ENCODE results near the gene CACNA2D4. TPM values are rescaled to one million over a fixed set of nuclear protein-coding genes. Genes with fewer than 3 reads are reported as not detected.

CACNA2D4 gene
- total RNA-seq, 1 donor from 2014 or later: 7.0 TPM

DNA sequence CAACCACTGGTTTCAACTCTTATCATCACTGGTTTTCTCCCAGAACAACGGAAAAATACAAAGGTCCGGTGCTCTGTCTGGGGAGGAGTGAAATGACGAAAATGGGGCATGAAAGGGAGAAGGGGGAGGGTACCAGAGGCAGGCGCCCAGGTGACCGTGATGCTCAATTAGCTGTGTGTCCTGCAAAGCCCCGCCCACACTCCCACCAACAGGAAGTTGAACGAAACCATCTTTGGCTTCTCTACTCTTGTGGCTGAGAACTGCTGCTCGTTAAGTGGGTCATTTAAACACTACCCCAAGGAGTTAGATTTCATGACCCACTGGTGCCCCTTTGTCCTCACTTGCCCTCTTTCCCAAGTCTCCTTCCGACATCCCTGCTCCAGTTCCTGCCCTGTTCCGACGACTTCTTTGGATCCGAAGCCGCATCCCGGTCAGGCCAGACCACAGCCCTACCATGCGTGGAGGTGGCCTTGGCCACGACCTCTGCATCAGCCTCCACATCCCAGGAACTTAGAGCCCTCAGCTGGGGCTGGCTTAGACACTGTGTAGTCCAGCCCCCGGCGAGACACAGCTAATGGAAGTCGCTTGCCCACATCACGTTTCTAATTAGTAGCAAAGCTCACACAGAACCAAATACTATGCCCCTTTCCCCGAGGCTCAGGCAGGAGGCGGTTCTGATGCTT is 109.5 kb downstream of the CACNA2D4 start:
- intact Hi-C loops (cut with DNase I): no loop called here
- ATAC-seq (no peak), DNase-seq (peak; percentile 44)
- Histone ChIP-seq H3K4me1 (peaks cover 11% of the 10 kb centered on the region), H3K4me3 (no peak overlapping the region), H3K36me3 (no peaks in the 10 kb centered on the region), H3K27me3 (ENCODE audit: low read depth) (no peaks in the 10 kb centered on the region), H3K27ac (no peak overlapping the region), H3K9me3 (no peaks in the 10 kb centered on the region)
- TF ChIP-seq, protein P1, sequence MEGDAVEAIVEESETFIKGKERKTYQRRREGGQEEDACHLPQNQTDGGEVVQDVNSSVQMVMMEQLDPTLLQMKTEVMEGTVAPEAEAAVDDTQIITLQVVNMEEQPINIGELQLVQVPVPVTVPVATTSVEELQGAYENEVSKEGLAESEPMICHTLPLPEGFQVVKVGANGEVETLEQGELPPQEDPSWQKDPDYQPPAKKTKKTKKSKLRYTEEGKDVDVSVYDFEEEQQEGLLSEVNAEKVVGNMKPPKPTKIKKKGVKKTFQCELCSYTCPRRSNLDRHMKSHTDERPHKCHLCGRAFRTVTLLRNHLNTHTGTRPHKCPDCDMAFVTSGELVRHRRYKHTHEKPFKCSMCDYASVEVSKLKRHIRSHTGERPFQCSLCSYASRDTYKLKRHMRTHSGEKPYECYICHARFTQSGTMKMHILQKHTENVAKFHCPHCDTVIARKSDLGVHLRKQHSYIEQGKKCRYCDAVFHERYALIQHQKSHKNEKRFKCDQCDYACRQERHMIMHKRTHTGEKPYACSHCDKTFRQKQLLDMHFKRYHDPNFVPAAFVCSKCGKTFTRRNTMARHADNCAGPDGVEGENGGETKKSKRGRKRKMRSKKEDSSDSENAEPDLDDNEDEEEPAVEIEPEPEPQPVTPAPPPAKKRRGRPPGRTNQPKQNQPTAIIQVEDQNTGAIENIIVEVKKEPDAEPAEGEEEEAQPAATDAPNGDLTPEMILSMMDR (IDR thresholded peaks at IDR 0.05): no peak

DNA sequence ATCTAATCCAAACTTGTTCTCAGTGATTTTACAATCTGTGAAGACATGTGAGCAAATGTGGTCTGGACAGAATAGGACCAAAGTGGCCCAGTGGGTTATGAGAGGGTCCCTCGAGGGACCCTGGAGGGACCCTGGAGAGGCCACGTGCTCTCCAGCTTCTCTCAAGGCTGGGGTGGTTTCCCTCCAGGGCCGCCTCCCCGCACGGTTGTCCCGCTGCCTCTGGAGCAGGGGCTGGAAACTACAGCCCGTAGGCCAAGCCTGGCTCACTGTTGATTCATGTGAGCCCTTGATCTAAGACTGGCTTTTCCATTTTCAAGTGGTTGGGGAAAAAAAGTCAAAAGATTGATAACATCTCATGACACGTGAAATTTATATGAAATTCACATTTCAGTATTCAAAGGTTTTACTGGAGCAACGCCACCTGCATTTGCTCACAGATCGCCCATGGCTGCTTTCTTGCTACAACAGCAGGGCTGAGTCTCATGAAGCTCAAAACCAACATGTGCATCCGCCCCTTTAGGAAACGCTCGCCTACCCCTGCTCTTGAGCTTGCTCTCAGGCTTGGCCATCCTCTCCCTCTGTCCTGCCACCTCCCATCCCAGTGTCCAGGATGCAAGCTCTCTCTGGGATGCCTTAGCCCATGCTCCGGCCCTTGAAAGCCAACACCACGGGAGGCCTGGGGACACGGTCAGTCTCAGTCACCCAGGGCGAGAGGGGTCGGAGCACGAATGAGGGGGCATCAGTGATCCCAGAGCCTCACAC is 110.2 kb downstream of the CACNA2D4 start:
- DNase-seq (peak; percentile 34), ATAC-seq (no peak)
- H3K27me3 ChIP-seq (ENCODE audit: low read depth): no peaks in the 10 kb centered on the region
- H3K4me1 ChIP-seq: peaks cover 6% of the 10 kb centered on the region
- no peak overlapping the region for H3K27ac ChIP-seq
- TF ChIP-seq, protein P1 (IDR thresholded peaks at IDR 0.05): no peak
- H3K36me3 ChIP-seq: no peaks in the 10 kb centered on the region
- intact Hi-C loops (cut with DNase I): no loop called here
- no peaks in the 10 kb centered on the region for H3K9me3 ChIP-seq
- no peak overlapping the region for H3K4me3 ChIP-seq

DNA sequence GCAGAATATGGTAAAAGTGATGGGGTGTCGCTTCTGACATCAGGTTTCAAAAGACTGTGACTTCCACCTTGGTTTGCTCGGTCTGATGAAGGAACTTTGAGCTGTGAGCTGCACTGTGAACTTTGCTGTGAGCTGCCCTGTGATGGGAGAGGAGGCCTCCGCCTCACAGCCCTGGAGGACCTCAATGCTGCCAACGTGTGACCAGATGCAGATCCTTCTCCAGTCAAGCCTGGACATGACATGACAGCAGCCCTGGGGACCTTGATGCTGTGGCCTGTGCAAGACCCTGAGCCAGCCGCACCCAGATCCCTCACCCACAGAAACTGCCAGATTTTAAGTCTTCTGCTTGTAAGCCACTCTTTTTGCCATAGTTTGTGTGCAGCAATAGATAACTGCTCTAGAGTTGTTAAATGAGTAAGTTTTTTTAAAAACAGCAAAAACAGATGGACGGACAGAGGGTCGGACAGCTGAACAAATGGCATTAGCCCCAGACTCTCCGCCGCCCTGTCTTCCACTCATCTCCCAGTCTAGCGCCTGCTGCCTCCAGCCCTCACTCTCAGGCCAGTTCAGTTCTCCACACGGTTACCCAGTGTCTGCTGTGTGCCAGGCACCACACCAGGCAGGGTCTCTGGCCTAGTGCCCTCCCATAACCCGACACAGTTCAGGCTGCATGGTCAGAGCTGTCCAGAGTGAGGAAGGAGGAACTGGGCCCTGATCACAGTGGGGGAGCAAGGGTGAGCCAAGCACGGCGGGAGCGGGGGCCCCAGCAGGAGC is 111.2 kb downstream of the CACNA2D4 start:
- TF ChIP-seq, protein P1 (IDR thresholded peaks at IDR 0.05): no peak
- peak; percentile 24 for DNase-seq
- H3K36me3 ChIP-seq: no peaks in the 10 kb centered on the region
- no peaks in the 10 kb centered on the region for H3K27me3 ChIP-seq (ENCODE audit: low read depth)
- H3K4me3 ChIP-seq: no peak overlapping the region
- H3K27ac ChIP-seq: no peak overlapping the region
- ATAC-seq: no peak
- intact Hi-C loops (cut with DNase I): no loop called here
- H3K9me3 ChIP-seq: no peaks in the 10 kb centered on the region
- H3K4me1 ChIP-seq: peaks cover 4% of the 10 kb centered on the region

DNA sequence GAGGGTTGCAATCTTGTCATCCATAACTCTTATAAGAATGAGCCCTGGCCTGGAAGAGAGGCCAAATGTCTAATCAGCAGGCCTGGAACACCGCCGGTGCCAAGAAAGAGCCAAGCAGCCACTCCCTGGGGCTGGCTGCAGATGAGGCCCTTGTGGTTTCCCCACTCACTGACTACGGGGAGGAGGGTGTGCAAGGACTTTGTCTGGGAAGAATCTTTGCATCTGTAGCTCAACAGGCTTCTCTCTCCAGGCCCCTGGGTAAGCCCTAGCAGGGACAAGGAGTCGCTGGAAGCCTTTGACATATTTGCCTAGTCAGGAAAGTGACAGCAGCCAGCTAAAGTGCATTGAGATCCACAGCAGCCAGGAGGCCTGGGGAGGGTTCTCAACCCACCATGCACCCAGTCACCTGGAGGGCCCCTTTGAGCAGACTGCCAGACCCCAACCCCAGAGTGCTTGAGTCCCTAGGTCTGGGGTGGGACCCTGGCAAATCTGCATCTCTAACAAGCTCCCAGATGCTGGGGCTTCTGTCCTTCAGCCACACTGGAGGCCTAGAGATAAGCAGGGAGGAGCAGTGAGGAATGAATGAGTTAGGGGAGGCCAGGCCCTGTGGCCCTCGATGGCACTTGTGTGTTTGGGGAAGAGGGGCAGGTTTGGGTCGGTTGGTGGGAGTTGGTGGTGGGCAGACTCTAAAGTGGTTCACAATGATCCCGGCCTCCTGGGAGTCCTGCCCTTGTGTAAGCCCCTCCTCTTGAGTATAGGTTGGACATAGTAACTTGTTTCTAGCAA is 112.0 kb downstream of the CACNA2D4 start:
- intact Hi-C loops (cut with DNase I): no loop called here
- peak; percentile 34 for DNase-seq
- no peak for ATAC-seq

More for the DNA sequence above, 112.0 kb downstream of the CACNA2D4 start:
- Histone ChIP-seq H3K4me1 (peaks cover 4% of the 10 kb centered on the region), H3K27me3 (ENCODE audit: low read depth) (no peaks in the 10 kb centered on the region), H3K36me3 (no peaks in the 10 kb centered on the region), H3K4me3 (no peak overlapping the region), H3K27ac (no peak overlapping the region), H3K9me3 (no peaks in the 10 kb centered on the region)
- TF ChIP-seq, protein P1 (IDR thresholded peaks at IDR 0.05): no peak
